ENCODE data around the gene RC3H2. TPM values are rescaled to one million over a fixed set of nuclear protein-coding genes. Genes with fewer than 3 reads are reported as not detected.
A peak's percentile ranks its signal among the peaks of the same experiment; 100 is the strongest.
"Not testable (repeated sequence)": the region's sequence is repeated elsewhere in the genome, so short reads cannot be mapped to it uniquely, and the experiment has no call there.

Gene RC3H2
- total RNA-seq, 1 experiment from 2014 or later, result 37.5 TPM

DNA sequence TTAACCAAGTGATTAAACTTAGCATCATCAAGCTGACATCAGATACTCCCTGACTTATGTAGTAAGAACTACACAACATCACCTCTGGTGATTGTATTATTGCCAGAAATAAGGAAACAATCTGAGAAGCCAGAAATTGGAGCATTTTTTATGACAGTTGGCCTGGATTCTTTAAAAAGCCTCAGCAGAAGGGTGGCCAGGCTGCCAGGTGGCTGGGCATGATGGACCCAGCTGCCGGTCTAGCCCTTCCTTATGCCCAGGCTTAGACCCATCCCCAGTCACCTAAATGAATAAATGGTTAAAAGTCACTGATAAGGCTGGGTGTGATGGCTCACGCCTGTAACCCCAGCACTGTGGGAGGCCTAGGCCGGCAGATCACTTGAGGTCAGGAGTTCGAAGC lies 92.4 kb downstream of the RC3H2 start (continued):
- TF ChIP-seq, protein P1, sequence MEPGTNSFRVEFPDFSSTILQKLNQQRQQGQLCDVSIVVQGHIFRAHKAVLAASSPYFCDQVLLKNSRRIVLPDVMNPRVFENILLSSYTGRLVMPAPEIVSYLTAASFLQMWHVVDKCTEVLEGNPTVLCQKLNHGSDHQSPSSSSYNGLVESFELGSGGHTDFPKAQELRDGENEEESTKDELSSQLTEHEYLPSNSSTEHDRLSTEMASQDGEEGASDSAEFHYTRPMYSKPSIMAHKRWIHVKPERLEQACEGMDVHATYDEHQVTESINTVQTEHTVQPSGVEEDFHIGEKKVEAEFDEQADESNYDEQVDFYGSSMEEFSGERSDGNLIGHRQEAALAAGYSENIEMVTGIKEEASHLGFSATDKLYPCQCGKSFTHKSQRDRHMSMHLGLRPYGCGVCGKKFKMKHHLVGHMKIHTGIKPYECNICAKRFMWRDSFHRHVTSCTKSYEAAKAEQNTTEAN (CRISPR knock-in tag; IDR thresholded peaks at IDR 0.05), result no peak
- TF ChIP-seq NR1H2 (CRISPR knock-in tag; IDR thresholded peaks at IDR 0.05) (no peak), SMAD3 (CRISPR knock-in tag; IDR thresholded peaks at IDR 0.05; ENCODE audit: borderline replicate concordance) (no peak)
- TF ChIP-seq, protein P2, sequence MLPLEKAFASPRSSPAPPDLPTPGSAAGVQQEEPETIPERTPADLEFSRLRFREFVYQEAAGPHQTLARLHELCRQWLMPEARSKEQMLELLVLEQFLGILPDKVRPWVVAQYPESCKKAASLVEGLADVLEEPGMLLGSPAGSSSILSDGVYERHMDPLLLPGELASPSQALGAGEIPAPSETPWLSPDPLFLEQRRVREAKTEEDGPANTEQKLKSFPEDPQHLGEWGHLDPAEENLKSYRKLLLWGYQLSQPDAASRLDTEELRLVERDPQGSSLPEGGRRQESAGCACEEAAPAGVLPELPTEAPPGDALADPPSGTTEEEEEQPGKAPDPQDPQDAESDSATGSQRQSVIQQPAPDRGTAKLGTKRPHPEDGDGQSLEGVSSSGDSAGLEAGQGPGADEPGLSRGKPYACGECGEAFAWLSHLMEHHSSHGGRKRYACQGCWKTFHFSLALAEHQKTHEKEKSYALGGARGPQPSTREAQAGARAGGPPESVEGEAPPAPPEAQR (CRISPR knock-in tag; IDR thresholded peaks at IDR 0.05), result no peak
- TF ChIP-seq, protein P3, sequence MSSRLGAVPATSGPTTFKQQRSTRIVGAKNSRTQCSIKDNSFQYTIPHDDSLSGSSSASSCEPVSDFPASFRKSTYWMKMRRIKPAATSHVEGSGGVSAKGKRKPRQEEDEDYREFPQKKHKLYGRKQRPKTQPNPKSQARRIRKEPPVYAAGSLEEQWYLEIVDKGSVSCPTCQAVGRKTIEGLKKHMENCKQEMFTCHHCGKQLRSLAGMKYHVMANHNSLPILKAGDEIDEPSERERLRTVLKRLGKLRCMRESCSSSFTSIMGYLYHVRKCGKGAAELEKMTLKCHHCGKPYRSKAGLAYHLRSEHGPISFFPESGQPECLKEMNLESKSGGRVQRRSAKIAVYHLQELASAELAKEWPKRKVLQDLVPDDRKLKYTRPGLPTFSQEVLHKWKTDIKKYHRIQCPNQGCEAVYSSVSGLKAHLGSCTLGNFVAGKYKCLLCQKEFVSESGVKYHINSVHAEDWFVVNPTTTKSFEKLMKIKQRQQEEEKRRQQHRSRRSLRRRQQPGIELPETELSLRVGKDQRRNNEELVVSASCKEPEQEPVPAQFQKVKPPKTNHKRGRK (CRISPR knock-in tag; IDR thresholded peaks at IDR 0.05; ENCODE audit: borderline replicate concordance), result no peak
- TF ChIP-seq, protein P4, sequence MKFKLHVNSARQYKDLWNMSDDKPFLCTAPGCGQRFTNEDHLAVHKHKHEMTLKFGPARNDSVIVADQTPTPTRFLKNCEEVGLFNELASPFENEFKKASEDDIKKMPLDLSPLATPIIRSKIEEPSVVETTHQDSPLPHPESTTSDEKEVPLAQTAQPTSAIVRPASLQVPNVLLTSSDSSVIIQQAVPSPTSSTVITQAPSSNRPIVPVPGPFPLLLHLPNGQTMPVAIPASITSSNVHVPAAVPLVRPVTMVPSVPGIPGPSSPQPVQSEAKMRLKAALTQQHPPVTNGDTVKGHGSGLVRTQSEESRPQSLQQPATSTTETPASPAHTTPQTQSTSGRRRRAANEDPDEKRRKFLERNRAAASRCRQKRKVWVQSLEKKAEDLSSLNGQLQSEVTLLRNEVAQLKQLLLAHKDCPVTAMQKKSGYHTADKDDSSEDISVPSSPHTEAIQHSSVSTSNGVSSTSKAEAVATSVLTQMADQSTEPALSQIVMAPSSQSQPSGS (CRISPR knock-in tag; IDR thresholded peaks at IDR 0.05; ENCODE audit: borderline replicate concordance, low read depth), result no peak

DNA sequence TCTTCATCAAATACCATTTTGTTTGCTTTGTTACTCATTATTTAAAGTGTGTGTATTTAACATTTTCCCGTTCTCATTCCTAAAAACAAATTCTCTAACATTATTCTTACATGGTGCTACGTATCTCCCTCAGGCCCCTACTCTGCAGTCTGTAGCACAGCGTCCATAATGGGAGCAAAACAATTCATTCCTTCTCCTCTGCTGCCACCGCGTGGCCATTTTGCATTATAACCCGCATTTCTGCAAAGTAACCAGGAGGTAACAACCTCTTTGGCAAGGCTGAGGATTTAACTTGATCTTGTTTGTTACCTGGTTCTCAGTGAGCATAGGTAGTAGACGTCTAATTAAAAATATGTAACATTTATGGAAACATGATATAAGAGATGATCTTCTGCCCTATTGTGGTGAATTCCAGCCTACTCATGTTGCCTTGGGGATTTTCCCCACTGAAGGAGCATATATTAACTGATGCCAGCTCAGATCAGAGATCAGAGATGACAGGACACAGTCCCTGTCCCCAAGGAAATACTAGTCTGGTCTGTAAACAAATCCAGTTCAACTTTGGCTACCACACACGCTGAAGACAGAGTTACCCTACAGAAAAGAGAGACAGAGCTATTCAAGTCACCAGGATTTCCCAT lies 94.7 kb downstream of the RC3H2 start:
- Mint-ChIP-seq H3K4me3 (no peak overlapping the region), H3K9me3 (peaks cover 19% of the 10 kb centered on the region), H3K27me3 (ENCODE audit: low read depth) (peaks cover 11% of the 10 kb centered on the region), H3K27ac (no peak overlapping the region), H3K36me3 (peaks cover 13% of the 10 kb centered on the region), H3K4me1 (no peaks in the 10 kb centered on the region)
- ATAC-seq (peak; percentile 94), DNase-seq (ENCODE audit: low spot score) (peak; percentile 81)
- TF ChIP-seq ZNF671 (CRISPR knock-in tag; IDR thresholded peaks at IDR 0.05), result no peak
- TF ChIP-seq, protein P5, sequence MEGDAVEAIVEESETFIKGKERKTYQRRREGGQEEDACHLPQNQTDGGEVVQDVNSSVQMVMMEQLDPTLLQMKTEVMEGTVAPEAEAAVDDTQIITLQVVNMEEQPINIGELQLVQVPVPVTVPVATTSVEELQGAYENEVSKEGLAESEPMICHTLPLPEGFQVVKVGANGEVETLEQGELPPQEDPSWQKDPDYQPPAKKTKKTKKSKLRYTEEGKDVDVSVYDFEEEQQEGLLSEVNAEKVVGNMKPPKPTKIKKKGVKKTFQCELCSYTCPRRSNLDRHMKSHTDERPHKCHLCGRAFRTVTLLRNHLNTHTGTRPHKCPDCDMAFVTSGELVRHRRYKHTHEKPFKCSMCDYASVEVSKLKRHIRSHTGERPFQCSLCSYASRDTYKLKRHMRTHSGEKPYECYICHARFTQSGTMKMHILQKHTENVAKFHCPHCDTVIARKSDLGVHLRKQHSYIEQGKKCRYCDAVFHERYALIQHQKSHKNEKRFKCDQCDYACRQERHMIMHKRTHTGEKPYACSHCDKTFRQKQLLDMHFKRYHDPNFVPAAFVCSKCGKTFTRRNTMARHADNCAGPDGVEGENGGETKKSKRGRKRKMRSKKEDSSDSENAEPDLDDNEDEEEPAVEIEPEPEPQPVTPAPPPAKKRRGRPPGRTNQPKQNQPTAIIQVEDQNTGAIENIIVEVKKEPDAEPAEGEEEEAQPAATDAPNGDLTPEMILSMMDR (IDR thresholded peaks at IDR 0.05), result peak; percentile 75
- CTCF ChIA-PET, result interaction anchor here (1.4 to 3.8 kb wide), 5 partner anchors 312 to 711 kb away, joined by 4 to 19 read pairs (median 12); no protein-coding TSS in a partner anchor
- POLR2A ChIA-PET, result interaction anchor here (1.2 kb wide), 1 partner anchor 18 kb away, joined by 4 read pairs; the partner anchor contains the start of gene PDCL

DNA sequence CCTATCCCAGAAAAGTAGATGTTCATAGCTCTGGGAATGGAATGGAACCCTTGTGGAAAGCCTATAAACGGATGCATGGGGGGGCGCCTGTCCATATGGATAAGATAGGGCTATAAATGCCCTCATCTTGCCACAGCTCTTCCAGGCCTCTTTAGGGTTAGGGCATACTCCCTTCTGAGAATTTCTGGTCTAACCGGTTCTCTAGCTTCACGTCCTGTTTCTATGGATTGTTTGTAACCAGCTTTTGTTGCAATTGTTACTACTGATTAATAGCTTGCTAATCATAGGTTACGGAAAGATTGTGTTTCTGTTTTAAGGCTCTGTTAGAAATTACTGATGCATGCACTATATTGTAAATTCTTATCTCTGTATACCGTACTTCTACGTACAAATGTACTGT lies 95.9 kb downstream of the RC3H2 start:
- Mint-ChIP-seq H3K27me3 (ENCODE audit: low read depth) (peaks cover 11% of the 10 kb centered on the region), H3K4me3 (0 out of 2 replicates have a peak overlapping the region, but pooled peaks have one; percentile 3), H3K9me3 (peaks cover 25% of the 10 kb centered on the region), H3K36me3 (peaks cover 14% of the 10 kb centered on the region)
- DNase-seq (ENCODE audit: low spot score); H3K4me1 Mint-ChIP-seq; H3K27ac Mint-ChIP-seq; ATAC-seq: not testable (repeated sequence)
- ChIA-PET CTCF (interaction anchor here (1.2 to 3.8 kb wide), 5 partner anchors 310 to 710 kb away, joined by 3 to 19 read pairs (median 12); no protein-coding TSS in a partner anchor), POLR2A (interaction anchor here (0.6 kb wide), 1 partner anchor 27 kb away, joined by 4 read pairs; no protein-coding TSS in a partner anchor)

DNA sequence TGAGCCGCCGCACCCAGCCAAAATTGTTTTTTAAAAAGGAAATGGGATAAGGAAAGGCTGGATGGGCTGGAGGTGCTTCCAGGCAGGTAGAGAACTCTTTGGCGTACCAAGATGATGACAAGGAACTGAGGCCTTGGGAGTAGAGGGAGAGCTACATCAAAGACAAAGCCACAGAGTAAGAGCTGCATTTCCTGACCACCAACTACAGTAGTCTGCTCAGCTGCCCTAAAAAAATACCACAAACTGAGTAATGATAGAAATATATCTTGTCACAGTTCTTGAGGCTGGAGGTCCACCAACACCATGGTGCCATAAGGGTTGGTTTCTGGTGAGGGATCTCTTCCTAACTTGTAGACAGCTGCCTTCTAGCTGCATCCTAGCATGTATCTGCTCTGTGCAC lies 97.0 kb downstream of the RC3H2 start:
- H3K27ac Mint-ChIP-seq, result no peak overlapping the region
- DNase-seq (ENCODE audit: low spot score) (no peak), ATAC-seq (no peak)
- peaks cover 13% of the 10 kb centered on the region for H3K27me3 Mint-ChIP-seq (ENCODE audit: low read depth)
- ChIA-PET CTCF (interaction anchor here (1.2 to 3.8 kb wide), 3 partner anchors 309 to 709 kb away, joined by 4 to 19 read pairs (median 19); no protein-coding TSS in a partner anchor), POLR2A (no interaction called here)
- H3K36me3 Mint-ChIP-seq, result peaks cover 14% of the 10 kb centered on the region
- H3K9me3 Mint-ChIP-seq, result peaks cover 26% of the 10 kb centered on the region
- no peaks in the 10 kb centered on the region for H3K4me1 Mint-ChIP-seq
- no peak overlapping the region for H3K4me3 Mint-ChIP-seq
- TF ChIP-seq, protein P6, sequence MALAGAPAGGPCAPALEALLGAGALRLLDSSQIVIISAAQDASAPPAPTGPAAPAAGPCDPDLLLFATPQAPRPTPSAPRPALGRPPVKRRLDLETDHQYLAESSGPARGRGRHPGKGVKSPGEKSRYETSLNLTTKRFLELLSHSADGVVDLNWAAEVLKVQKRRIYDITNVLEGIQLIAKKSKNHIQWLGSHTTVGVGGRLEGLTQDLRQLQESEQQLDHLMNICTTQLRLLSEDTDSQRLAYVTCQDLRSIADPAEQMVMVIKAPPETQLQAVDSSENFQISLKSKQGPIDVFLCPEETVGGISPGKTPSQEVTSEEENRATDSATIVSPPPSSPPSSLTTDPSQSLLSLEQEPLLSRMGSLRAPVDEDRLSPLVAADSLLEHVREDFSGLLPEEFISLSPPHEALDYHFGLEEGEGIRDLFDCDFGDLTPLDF (CRISPR knock-in tag; IDR thresholded peaks at IDR 0.05), result no peak
- TF ChIP-seq NR3C1 (CRISPR knock-in tag; conservative IDR thresholded peaks at IDR 0.05; ENCODE audit: low read depth) (no peak), SMAD4 (CRISPR knock-in tag; IDR thresholded peaks at IDR 0.05) (no peak), TP53 (CRISPR knock-in tag; IDR thresholded peaks at IDR 0.05) (no peak), ZNF423 (CRISPR knock-in tag; IDR thresholded peaks at IDR 0.05) (no peak), ZNF219 (CRISPR knock-in tag; IDR thresholded peaks at IDR 0.05; ENCODE audit: borderline replicate concordance) (no peak)
- TF ChIP-seq, protein P7, sequence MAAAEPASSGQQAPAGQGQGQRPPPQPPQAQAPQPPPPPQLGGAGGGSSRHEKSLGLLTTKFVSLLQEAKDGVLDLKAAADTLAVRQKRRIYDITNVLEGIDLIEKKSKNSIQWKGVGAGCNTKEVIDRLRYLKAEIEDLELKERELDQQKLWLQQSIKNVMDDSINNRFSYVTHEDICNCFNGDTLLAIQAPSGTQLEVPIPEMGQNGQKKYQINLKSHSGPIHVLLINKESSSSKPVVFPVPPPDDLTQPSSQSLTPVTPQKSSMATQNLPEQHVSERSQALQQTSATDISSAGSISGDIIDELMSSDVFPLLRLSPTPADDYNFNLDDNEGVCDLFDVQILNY (CRISPR knock-in tag; IDR thresholded peaks at IDR 0.05), result no peak

Data from WTC11 (cell line).